Measurements from ENCODE around the gene ARF3. TPM values are rescaled to one million over a fixed set of nuclear protein-coding genes. Genes with fewer than 3 reads are reported as not detected.

The ARF3 gene
- total and polyA plus RNA-seq, 2 of the 13 experiments (the other 11 are each of a cell fraction or from before 2014, with no cell fraction given), result 53.8 to 57.9 TPM

- no peak for TF ChIP-seq ZHX1 (CRISPR knock-in tag; IDR thresholded peaks at IDR 0.05; ENCODE audit: low read depth)
- TF ChIP-seq CHCHD3 (CRISPR knock-in tag; IDR thresholded peaks at IDR 0.05), result no peak
- TF ChIP-seq NRL (CRISPR knock-in tag; IDR thresholded peaks at IDR 0.05; ENCODE audit: borderline replicate concordance), result no peak
- no peak for TF ChIP-seq ZNF879 (CRISPR knock-in tag; IDR thresholded peaks at IDR 0.05)
- TF ChIP-seq TEAD3 (CRISPR knock-in tag; optimal IDR thresholded peaks at IDR 0.05; ENCODE audit: borderline replicate concordance), result peak; percentile 15
- no peak for TF ChIP-seq RFX3 (CRISPR knock-in tag; IDR thresholded peaks at IDR 0.05)
- no peak for TF ChIP-seq KLF13 (CRISPR knock-in tag; IDR thresholded peaks at IDR 0.05)
- peak; percentile 70 for TF ChIP-seq CREB1 (IDR thresholded peaks at IDR 0.05)
- TF ChIP-seq CREB1 (CRISPR knock-in tag; IDR thresholded peaks at IDR 0.05), result no peak
- TF ChIP-seq HNRNPL (IDR thresholded peaks at IDR 0.05; ENCODE audit: low read depth, low read length), result 0 out of 2 replicates have a peak, but pooled peaks have one; percentile 22
- TF ChIP-seq ZNF20 (CRISPR knock-in tag; IDR thresholded peaks at IDR 0.05), result no peak
- peak; percentile 42; the same call in 1 of the 2 replicates for TF ChIP-seq ZNF687 (CRISPR knock-in tag; IDR thresholded peaks at IDR 0.05)
- TF ChIP-seq, protein P1, sequence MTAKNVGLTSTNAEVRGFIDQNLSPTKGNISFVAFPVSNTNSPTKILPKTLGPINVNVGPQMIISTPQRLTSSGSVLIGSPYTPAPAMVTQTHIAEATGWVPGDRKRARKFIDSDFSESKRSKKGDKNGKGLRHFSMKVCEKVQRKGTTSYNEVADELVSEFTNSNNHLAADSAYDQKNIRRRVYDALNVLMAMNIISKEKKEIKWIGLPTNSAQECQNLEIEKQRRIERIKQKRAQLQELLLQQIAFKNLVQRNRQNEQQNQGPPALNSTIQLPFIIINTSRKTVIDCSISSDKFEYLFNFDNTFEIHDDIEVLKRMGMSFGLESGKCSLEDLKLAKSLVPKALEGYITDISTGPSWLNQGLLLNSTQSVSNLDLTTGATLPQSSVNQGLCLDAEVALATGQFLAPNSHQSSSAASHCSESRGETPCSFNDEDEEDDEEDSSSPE (CRISPR knock-in tag; IDR thresholded peaks at IDR 0.05), result 0 out of 2 replicates have a peak, but pooled peaks have one; percentile 24
- peak; percentile 69 for TF ChIP-seq CTCF (CRISPR knock-in tag; IDR thresholded peaks at IDR 0.05)
- TF ChIP-seq TCF12 (IDR thresholded peaks at IDR 0.05), result no peak
- no peak for TF ChIP-seq TCF12 (CRISPR knock-in tag; IDR thresholded peaks at IDR 0.05)
- TF ChIP-seq KDM2A (CRISPR knock-in tag; IDR thresholded peaks at IDR 0.05; ENCODE audit: borderline replicate concordance, low read depth), result no peak; the same call in 1 of the 2 replicates
These were observed 20.3 kb upstream of the ARF3 start (continued) for GRCh38 chr12:48977290-48978281.

Measured in HepG2 (cell line).